K562 (cell line): ENCODE data around the gene PTCH1. TPM values are rescaled to one million over a fixed set of nuclear protein-coding genes. Genes with fewer than 3 reads are reported as not detected.

Experiments
- ATAC-seq: fragments of 200-7000 bp; cut with Tn5 transposase; 3 replicates; pipeline ENCODE4 v1.9.1; 2020; ENCODE audit warnings: moderate library complexity
- BruUV-seq: library from RNA; stranded (reverse); fragments of 400-500 nt; replicated peaks from 2 replicates; lab custom pipeline; 2021; lab: Mats Ljungman, UMichigan
- CTCF ChIA-PET: fragments of 300-600 bp; formaldehyde crosslinking; extraction: SDS; loops from one replicate; lab custom pipeline; 2021; ENCODE audit warnings: low intra/inter-chr PET ratio; lab: Yijun Ruan, JAX
- POLR2A ChIA-PET: fragments of 300-600, 350-650 bp; sonication (Branson Sonifier 250); formaldehyde crosslinking; extraction: SDS; loops from one replicate; lab custom pipeline; 2021; ENCODE audit warnings: antibody characterized with exemption, inconsistent platforms; lab: Yijun Ruan, JAX
- DNase-seq, 4 experiments: peaks; one replicate each; pipeline versions ENCODE4 v3.0.0 to v3.0.0-alpha.2; 2011 to 2018; ENCODE audit warnings: low spot score in 3 of 4, mixed read lengths in 3 of 4; ENCODE audit errors: extremely low read depth in 1 of 4
- FAIRE-seq: peaks from 2 replicates; lab custom pipeline; 2011; peaks lifted over from hg19 to GRCh38; lab: Jason Lieb, UNC
- H2AFZ ChIP-seq: 2 replicates; pipeline ENCODE4 v1.6.0; 2011; ENCODE audit warnings: low read depth, low read length, control low read depth, inconsistent platforms
- H3K27ac ChIP-seq: fragments of 200-600 bp; 3 replicates; pipeline ENCODE4 v1.8.0; 2011; ENCODE audit warnings: low read depth, mild to moderate bottlenecking, control low read depth, inconsistent platforms, low read length, moderate library complexity, mixed read lengths; ENCODE audit errors: extremely low read depth
- H3K27me3 ChIP-seq, 2 experiments: fragments of 300-600 bp in 1 of 2; 2 replicates in 1 of 2; 3 replicates in 1 of 2; pipeline versions ENCODE4 v1.6.0 to v1.8.0; 2011; ENCODE audit warnings: inconsistent platforms in 2 of 2, low read length in 2 of 2, mild to moderate bottlenecking in 1 of 2, mixed read lengths in 1 of 2, moderate library complexity in 1 of 2; ENCODE audit not compliant: control insufficient read depth in 2 of 2, insufficient read depth in 2 of 2
- H3K36me3 ChIP-seq: fragments of 300-600 bp; 3 replicates; pipeline ENCODE4 v1.8.0; 2011; ENCODE audit warnings: mild to moderate bottlenecking, low read length, inconsistent platforms; ENCODE audit not compliant: control insufficient read depth, insufficient read depth
- H3K4me1 ChIP-seq, 2 experiments: fragments of 200-600 bp in 1 of 2; replicated peaks in 1 of 2; 2 replicates in 1 of 2; 3 replicates in 1 of 2; pipeline versions ENCODE4 v1.5.1 to v1.8.0; 2011; ENCODE audit warnings: inconsistent platforms in 2 of 2, low read length in 2 of 2, mild to moderate bottlenecking in 1 of 2, mixed read lengths in 1 of 2, moderate library complexity in 1 of 2; ENCODE audit not compliant: control insufficient read depth in 2 of 2, insufficient read depth in 2 of 2
- H3K4me2 ChIP-seq: 2 replicates; pipeline ENCODE4 v1.6.1; 2011; ENCODE audit warnings: low read length, control low read depth, inconsistent platforms, mixed read lengths; ENCODE audit not compliant: insufficient read depth
- H3K4me3 ChIP-seq: fragments of 200-600 bp; sonication (generic), shearing (Covaris generic); 2 replicates; pipeline ENCODE4 v1.5.1; 2016; ENCODE audit warnings: control low read depth, inconsistent platforms
- H3K79me2 ChIP-seq: fragments of 200-600 bp; 3 replicates; pipeline ENCODE4 v1.8.0; 2011; ENCODE audit warnings: low read length, inconsistent platforms; ENCODE audit not compliant: control insufficient read depth, insufficient read depth
- H3K9ac ChIP-seq, 2 experiments: 2 replicates each; pipeline versions ENCODE4 v1.6.0 to v1.6.1; 2011; ENCODE audit warnings: low read depth in 2 of 2, low read length in 2 of 2, control low read depth in 1 of 2, inconsistent platforms in 1 of 2, mild to moderate bottlenecking in 1 of 2, mixed read lengths in 1 of 2; ENCODE audit not compliant: insufficient read depth in 1 of 2
- H3K9me1 ChIP-seq: one replicate; pipeline ENCODE4 v1.6.0; 2011; ENCODE audit warnings: inconsistent platforms, mild to moderate bottlenecking, low read length, moderate library complexity; ENCODE audit not compliant: control insufficient read depth, insufficient read depth
- H3K9me3 ChIP-seq: replicated peaks from 2 replicates; pipeline ENCODE4 v1.5.1; 2011; ENCODE audit warnings: low read depth, low read length, inconsistent platforms; ENCODE audit not compliant: control insufficient read depth, insufficient read depth
- H4K20me1 ChIP-seq: replicated peaks from 2 replicates; pipeline ENCODE4 v1.6.1; 2011; ENCODE audit warnings: low read length, inconsistent platforms, mixed read lengths; ENCODE audit not compliant: control insufficient read depth, insufficient read depth
- ELF1 ChIP-seq: fragments of 200-800 bp; sonication (Bioruptor generic); IDR thresholded peaks from 2 replicates; pipeline ENCODE4 v1.6.1; 2016; ENCODE audit warnings: missing genetic modification characterization, missing compliant biosample characterization
- FUS ChIP-seq: fragments of 200-400 bp; formaldehyde crosslinking; optimal IDR thresholded peaks from 2 replicates; pipeline ENCODE3; 2017; ENCODE audit warnings: low read depth, low read length
- LEF1 ChIP-seq: fragments of 450-650 bp; IDR thresholded peaks from 2 replicates; pipeline ENCODE4 v1.6.1; 2016; ENCODE audit warnings: mild to moderate bottlenecking
- MBD2 ChIP-seq: sonication (generic); IDR thresholded peaks from 2 replicates; pipeline ENCODE4 v1.6.1; 2016; ENCODE audit warnings: low read depth, borderline replicate concordance
- NCOA4 ChIP-seq: fragments of 450-650 bp; IDR thresholded peaks from 2 replicates; pipeline ENCODE4 v1.6.1; 2018; ENCODE audit warnings: mild to moderate bottlenecking; ENCODE audit not compliant: partially characterized antibody
- PCBP2 ChIP-seq: fragments of 200-400 bp; formaldehyde crosslinking; IDR thresholded peaks from 2 replicates; pipeline ENCODE4 v1.6.1; 2018; ENCODE audit warnings: low read length, low read depth, mild to moderate bottlenecking, moderate library complexity; ENCODE audit not compliant: poor library complexity, severe bottlenecking
- SP2 ChIP-seq: IDR thresholded peaks from 2 replicates; pipeline ENCODE4 v1.6.1; 2011; ENCODE audit warnings: mild to moderate bottlenecking, low read depth, low read length, moderate library complexity; ENCODE audit not compliant: poor library complexity, severe bottlenecking; ENCODE audit errors: extremely low read depth
- TFAP4 ChIP-seq: sonication (generic); formaldehyde crosslinking; IDR thresholded peaks from 2 replicates; pipeline ENCODE4 v1.8.0; 2022; ENCODE audit warnings: missing genetic modification reagents, mild to moderate bottlenecking, moderate library complexity, borderline replicate concordance
- ZNF408 ChIP-seq: fragments of 250-450 bp; sonication (Bioruptor Pico); IDR thresholded peaks from 2 replicates; pipeline ENCODE4 v1.4.0; 2020; ENCODE audit warnings: low read depth, mild to moderate bottlenecking, moderate library complexity
- ZNF444 ChIP-seq: fragments of 250-450 bp; sonication (Bioruptor Pico); IDR thresholded peaks from 2 replicates; pipeline ENCODE4 v1.4.0; 2020; ENCODE audit warnings: mild to moderate bottlenecking, moderate library complexity
- ZNF764 ChIP-seq: fragments of 250-450 bp; sonication (Bioruptor Pico); IDR thresholded peaks from 2 replicates; pipeline ENCODE4 v1.4.0; 2020; ENCODE audit warnings: low read depth, mild to moderate bottlenecking, moderate library complexity
- WGBS: fragments of 100-300 bp; shearing (Covaris generic); methylation state at CpG from one replicate; pipeline ENCODE4 v1.1.6; 2016; ENCODE audit warnings: low coverage, mixed read lengths; ENCODE audit not compliant: insufficient coverage; ENCODE audit errors: missing lambda C conversion rate; 5-methylcytosine and 5-hydroxymethylcytosine counted together
- in situ Hi-C: fragments of 300-500 bp; cut with MboI; formaldehyde crosslinking; loops from 4 replicates; pipeline ENCODE4 v1.15.0; 2018; ENCODE audit warnings: inconsistent platforms, mixed read lengths
- intact Hi-C: fragments of 100-400 bp; cut with micrococcal nuclease; formaldehyde crosslinking; loops from 2 replicates; pipeline ENCODE4 v1.14.2; 2022
- polyA plus RNA-seq, 8 experiments: library from polyadenylated mRNA; depleted of rRNA in 4 of 8; stranded (reverse) in 5 of 8; unstranded in 3 of 8; fragments of >200 nt; fragmentation: Nextera tagmentation in 2 of 8; fragmentation: Illumina TruSeq in 1 of 8; extraction: Ambion mirVana in 2 of 8; extraction: Trizol in 1 of 8; gene quantifications; 2 replicates each; pipeline versions ENCODE4 v1.2.1 to v1.2.3, GENCODE V29; 2011 to 2014; ENCODE audit warnings: inconsistent platforms in 1 of 8, missing spikeins in 1 of 8
- total RNA-seq, 7 experiments: library from RNA; depleted of rRNA in 6 of 7; stranded (reverse); fragments of >200 nt in 6 of 7; fragmentation: Illumina TruSeq in 2 of 7; extraction: Trizol in 2 of 7; gene quantifications; 2 replicates each; pipeline versions ENCODE4 v1.2.1 to v1.2.3, GENCODE V29; 2011 to 2021; ENCODE audit warnings: low replicate concordance in 1 of 7
- TF ChIP-seq, protein P1 (sequence below): fragments of 450-650 bp; IDR thresholded peaks from 2 replicates; pipeline ENCODE4 v1.6.1; 2016; ENCODE audit warnings: borderline replicate concordance
- TF ChIP-seq, protein P2 (sequence below): fragments of 450-650 bp; conservative IDR thresholded peaks from 2 replicates; pipeline ENCODE4 v1.6.1; 2016; ENCODE audit warnings: missing genetic modification characterization, low read depth, mild to moderate bottlenecking, control low read depth, missing compliant biosample characterization

PTCH1 gene
- total and polyA plus RNA-seq, 9 of the 15 experiments (the other 6 are each of a cell fraction or from before 2014, with no cell fraction given): 0.70 to 9.9 (median 3.8) TPM

- H3K79me2 ChIP-seq: no peaks in the 10 kb centered on the region
- H3K4me2 ChIP-seq: peak overlapping the region; percentile 97
- H3K36me3 ChIP-seq: peaks cover 58% of the 10 kb centered on the region
- peaks cover 24 to 28% of the 10 kb centered on the region in 2 experiments for H3K4me1 ChIP-seq
- H3K4me3 ChIP-seq: peak overlapping the region; percentile 30
- POLR2A ChIA-PET: interaction anchor here (0.6 to 2.5 kb wide), 11 partner anchors 9 to 121 kb away, joined by 3 to 19 read pairs (median 3); no protein-coding TSS in a partner anchor
- peak overlapping the region; percentile 96 for H2AFZ ChIP-seq
- 2% methylated on average over 26 of the region's 30 CpGs for WGBS
- in situ Hi-C loops: no loop called here
- no peaks in the 10 kb centered on the region for H3K9me1 ChIP-seq
- ATAC-seq: peak; percentile 97
- H4K20me1 ChIP-seq: no peaks in the 10 kb centered on the region
- H3K9ac ChIP-seq: peak overlapping the region; percentile 80 to 82; a peak in 3 of 4 replicates
- CTCF ChIA-PET: no interaction called here
- DNase-seq: peak; percentile 85 to 98 (median 90)
- BruUV-seq: TSS peak; percentile 27
- H3K27ac ChIP-seq: peak overlapping the region; percentile 94
- no peaks in the 10 kb centered on the region for H3K27me3 ChIP-seq
- peaks cover 3% of the 10 kb centered on the region; the same call in 1 of the 2 replicates for H3K9me3 ChIP-seq
- peak; percentile 98 for FAIRE-seq
- intact Hi-C loops: loop anchor here (2.0 kb wide), 3 partner anchors 28 to 42 kb away; no protein-coding TSS in a partner anchor
- TF ChIP-seq SP2 (no peak), ELF1 (peak; percentile 74), TFAP4 (peak; percentile 100), FUS (no peak), NCOA4 (no peak), PCBP2 (no peak), ZNF764 (no peak), ZNF408 (CRISPR knock-in tag) (no peak), LEF1 (peak; percentile 99), ZNF444 (CRISPR knock-in tag) (no peak), MBD2 (peak; percentile 88)
- TF ChIP-seq, protein P1, sequence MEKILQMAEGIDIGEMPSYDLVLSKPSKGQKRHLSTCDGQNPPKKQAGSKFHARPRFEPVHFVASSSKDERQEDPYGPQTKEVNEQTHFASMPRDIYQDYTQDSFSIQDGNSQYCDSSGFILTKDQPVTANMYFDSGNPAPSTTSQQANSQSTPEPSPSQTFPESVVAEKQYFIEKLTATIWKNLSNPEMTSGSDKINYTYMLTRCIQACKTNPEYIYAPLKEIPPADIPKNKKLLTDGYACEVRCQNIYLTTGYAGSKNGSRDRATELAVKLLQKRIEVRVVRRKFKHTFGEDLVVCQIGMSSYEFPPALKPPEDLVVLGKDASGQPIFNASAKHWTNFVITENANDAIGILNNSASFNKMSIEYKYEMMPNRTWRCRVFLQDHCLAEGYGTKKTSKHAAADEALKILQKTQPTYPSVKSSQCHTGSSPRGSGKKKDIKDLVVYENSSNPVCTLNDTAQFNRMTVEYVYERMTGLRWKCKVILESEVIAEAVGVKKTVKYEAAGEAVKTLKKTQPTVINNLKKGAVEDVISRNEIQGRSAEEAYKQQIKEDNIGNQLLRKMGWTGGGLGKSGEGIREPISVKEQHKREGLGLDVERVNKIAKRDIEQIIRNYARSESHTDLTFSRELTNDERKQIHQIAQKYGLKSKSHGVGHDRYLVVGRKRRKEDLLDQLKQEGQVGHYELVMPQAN: peak; percentile 44; the same call in 1 of the 2 replicates
- TF ChIP-seq, protein P2, sequence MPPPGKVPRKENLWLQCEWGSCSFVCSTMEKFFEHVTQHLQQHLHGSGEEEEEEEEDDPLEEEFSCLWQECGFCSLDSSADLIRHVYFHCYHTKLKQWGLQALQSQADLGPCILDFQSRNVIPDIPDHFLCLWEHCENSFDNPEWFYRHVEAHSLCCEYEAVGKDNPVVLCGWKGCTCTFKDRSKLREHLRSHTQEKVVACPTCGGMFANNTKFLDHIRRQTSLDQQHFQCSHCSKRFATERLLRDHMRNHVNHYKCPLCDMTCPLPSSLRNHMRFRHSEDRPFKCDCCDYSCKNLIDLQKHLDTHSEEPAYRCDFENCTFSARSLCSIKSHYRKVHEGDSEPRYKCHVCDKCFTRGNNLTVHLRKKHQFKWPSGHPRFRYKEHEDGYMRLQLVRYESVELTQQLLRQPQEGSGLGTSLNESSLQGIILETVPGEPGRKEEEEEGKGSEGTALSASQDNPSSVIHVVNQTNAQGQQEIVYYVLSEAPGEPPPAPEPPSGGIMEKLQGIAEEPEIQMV (tag): no peak
These were observed 54.3 kb downstream of the PTCH1 start for GRCh38 chr9:95462249-95463147.
